ENCODE measurements around the gene MRTFB.
A peak's percentile ranks its signal among the peaks of the same experiment; 100 is the strongest.

Gene MRTFB

GRCh38 chr16:14307527-14308367 lies 236.6 kb downstream of the MRTFB start:
- no peak for DNase-seq (ENCODE audit: low read depth in 3 of 3)

GRCh38 chr16:14308368-14308723 lies 237.2 kb downstream of the MRTFB start:
- no peak for DNase-seq (ENCODE audit: low read depth in 3 of 3)

GRCh38 chr16:14309001-14309886 lies 238.1 kb downstream of the MRTFB start:
- peak in 1 of 3 experiments; percentile 24 for DNase-seq (ENCODE audit: low read depth in 3 of 3)

- DNase-seq (ENCODE audit: low read depth in 3 of 3): peak in 1 of 3 experiments; percentile 26
Observed at GRCh38 chr16:14309906-14310305, 238.8 kb downstream of the MRTFB start.

GRCh38 chr16:14310519-14310991 lies 239.4 kb downstream of the MRTFB start:
- no peak for DNase-seq (ENCODE audit: low read depth in 3 of 3)

GRCh38 chr16:14314116-14314515 lies 243.0 kb downstream of the MRTFB start:
- no peak for DNase-seq (ENCODE audit: low read depth in 3 of 3)

- no peak for DNase-seq (ENCODE audit: low read depth in 3 of 3)
Observed at GRCh38 chr16:14315683-14316320, 244.7 kb downstream of the MRTFB start.
